ENCODE measurements around the gene EFNA5.

DNA sequence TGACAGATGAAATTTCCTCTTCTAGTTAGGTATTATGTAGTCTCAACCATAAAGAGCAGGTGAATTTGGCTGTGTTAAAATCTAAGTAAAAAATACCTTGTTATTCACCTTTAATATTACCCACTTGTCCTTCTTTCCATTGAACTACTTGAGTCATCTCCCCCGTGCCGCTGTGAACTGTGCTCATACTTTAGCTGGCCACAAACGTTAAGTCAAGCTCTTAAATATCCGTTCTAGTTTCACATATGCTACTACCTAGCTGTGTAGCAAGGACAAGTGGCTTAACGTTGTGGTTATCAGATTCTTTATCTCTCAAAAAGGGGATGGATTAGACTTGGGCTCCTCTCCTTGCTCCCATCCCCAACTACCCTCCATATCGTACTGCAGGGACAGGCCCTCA is 110.4 kb downstream of the EFNA5 start:
- TF ChIP-seq CTCF (tag by site-specific recombination; IDR thresholded peaks at IDR 0.05) = no peak
- TF ChIP-seq ZNF423 (tag by site-specific recombination; IDR thresholded peaks at IDR 0.05) = no peak
- TF ChIP-seq YY1 (tag by site-specific recombination; IDR thresholded peaks at IDR 0.05) = no peak
- TF ChIP-seq ZNF514 (tag by site-specific recombination; IDR thresholded peaks at IDR 0.05) = no peak
- TF ChIP-seq SP2 (tag by site-specific recombination; IDR thresholded peaks at IDR 0.05) = no peak
- TF ChIP-seq, protein P1, sequence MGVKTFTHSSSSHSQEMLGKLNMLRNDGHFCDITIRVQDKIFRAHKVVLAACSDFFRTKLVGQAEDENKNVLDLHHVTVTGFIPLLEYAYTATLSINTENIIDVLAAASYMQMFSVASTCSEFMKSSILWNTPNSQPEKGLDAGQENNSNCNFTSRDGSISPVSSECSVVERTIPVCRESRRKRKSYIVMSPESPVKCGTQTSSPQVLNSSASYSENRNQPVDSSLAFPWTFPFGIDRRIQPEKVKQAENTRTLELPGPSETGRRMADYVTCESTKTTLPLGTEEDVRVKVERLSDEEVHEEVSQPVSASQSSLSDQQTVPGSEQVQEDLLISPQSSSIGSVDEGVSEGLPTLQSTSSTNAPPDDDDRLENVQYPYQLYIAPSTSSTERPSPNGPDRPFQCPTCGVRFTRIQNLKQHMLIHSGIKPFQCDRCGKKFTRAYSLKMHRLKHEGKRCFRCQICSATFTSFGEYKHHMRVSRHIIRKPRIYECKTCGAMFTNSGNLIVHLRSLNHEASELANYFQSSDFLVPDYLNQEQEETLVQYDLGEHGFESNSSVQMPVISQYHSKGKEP (tag by site-specific recombination; IDR thresholded peaks at IDR 0.05) = no peak
- no peak for TF ChIP-seq GFI1B (tag by site-specific recombination; IDR thresholded peaks at IDR 0.05)

Measured in HEK293 (cell line).